Gastrocnemius medialis (tissue), 4 donors: Measurements from ENCODE around the gene MARCHF10.

ENCODE experiments used
- CTCF ChIP-seq, 5 experiments: fragments of 450-650 bp in 3 of 5; fragments of 200-600 bp in 2 of 5; sonication (generic) in 2 of 5; IDR thresholded peaks in 4 of 5; conservative IDR thresholded peaks in 1 of 5; 1 replicate in 4 of 5; 2 replicates in 1 of 5; pipeline ENCODE4 v1.5.1; 2016 to 2019; ENCODE audit warnings: antibody characterized with exemption in 5 of 5, mild to moderate bottlenecking in 3 of 5, moderate library complexity in 3 of 5
- POLR2A ChIP-seq, 2 donors: fragments of 450-650 bp; IDR thresholded peaks; one replicate each; pipeline ENCODE4 v1.6.1; 2017; ENCODE audit warnings: antibody characterized with exemption in 2 of 2, mild to moderate bottlenecking in 2 of 2, moderate library complexity in 2 of 2

GRCh38 chr17:62692721-62693431 is 115.2 kb downstream of the MARCHF10 start:
- TF ChIP-seq CTCF (IDR thresholded peaks at IDR 0.05 in 4 of 5, conservative IDR thresholded peaks at IDR 0.05 in 1 of 5): peak in 1 of 5 experiments; percentile 28
- TF ChIP-seq POLR2A (IDR thresholded peaks at IDR 0.05): no peak
